Activated B cell treated with CpG ODN at 0.5 μM for 24 hours (primary cell): Measurements from ENCODE around the gene GYPA. TPM values are rescaled to one million over a fixed set of nuclear protein-coding genes. Genes with fewer than 3 reads are reported as not detected.

Experiments used
- ATAC-seq: fragments of 200-7000 bp; cut with Tn5 transposase; one replicate; pipeline ENCODE4 v1.10.0; 2021; ENCODE audit warnings: low read depth, mild to moderate bottlenecking, moderate library complexity
- CTCF ChIA-PET: fragments of 350-600 bp; sonication (Branson Sonifier 250); formaldehyde crosslinking; loops from one replicate; lab custom pipeline; 2021; ENCODE audit warnings: antibody characterized with exemption; lab: Charles Lee
- POLR2A ChIA-PET: fragments of 350-600 bp; sonication (Branson Sonifier 250); formaldehyde crosslinking; loops from one replicate; lab custom pipeline; 2021; ENCODE audit warnings: antibody characterized with exemption; lab: Charles Lee
- DNase-seq: peaks from one replicate; pipeline ENCODE4 v3.0.0; 2022
- H3K27ac Mint-ChIP-seq: one replicate; pipeline ENCODE4 v1.8.0; 2020; ENCODE audit warnings: mixed read lengths
- H3K27me3 Mint-ChIP-seq: one replicate; pipeline ENCODE4 v1.8.0; 2021; ENCODE audit warnings: mixed read lengths
- H3K36me3 Mint-ChIP-seq: one replicate; pipeline ENCODE4 v1.8.0; 2021; ENCODE audit warnings: low read depth, mixed read lengths
- H3K4me1 Mint-ChIP-seq: one replicate; pipeline ENCODE4 v1.8.0; 2021; ENCODE audit warnings: mixed read lengths
- H3K4me3 Mint-ChIP-seq: one replicate; pipeline ENCODE4 v1.8.0; 2020; ENCODE audit warnings: mild to moderate bottlenecking, mixed read lengths
- H3K9me3 Mint-ChIP-seq: one replicate; pipeline ENCODE4 v1.8.0; 2020; ENCODE audit warnings: mixed read lengths
- intact Hi-C: fragments of 100-400 bp; cut with micrococcal nuclease; formaldehyde crosslinking; loops from one replicate; pipeline ENCODE4 v1.15.1; 2024
- total RNA-seq: library from RNA; stranded (reverse); gene quantifications from 2 replicates; pipeline ENCODE4 v1.2.3, GENCODE V29; 2022
- TF ChIP-seq, protein P1 (sequence below): fragments of 200-600 bp; IDR thresholded peaks from one replicate; pipeline ENCODE4 v1.8.0; 2022; ENCODE audit warnings: antibody characterized with exemption, mild to moderate bottlenecking

GYPA gene
- total RNA-seq, 1 donor from 2014 or later: not detected

DNA sequence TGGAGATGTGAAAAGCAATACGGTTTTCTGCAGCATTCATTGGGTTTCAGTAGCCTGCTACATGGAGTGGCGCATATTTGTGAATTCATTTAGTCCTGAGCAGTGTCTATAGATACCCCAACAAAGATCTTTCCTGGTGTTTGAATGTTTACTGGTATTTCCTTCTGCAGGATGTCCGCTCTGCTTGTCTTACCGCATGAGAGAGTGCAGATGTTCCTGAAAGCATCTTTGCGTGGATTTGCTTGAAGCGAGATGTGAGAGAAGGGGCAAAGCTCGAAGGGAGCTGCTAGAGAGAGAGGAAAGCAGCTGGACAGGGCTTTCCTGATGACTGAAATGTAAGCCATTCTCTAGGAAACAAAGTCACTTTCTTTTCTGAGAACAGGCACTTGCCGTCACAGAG is 40.9 kb upstream of the GYPA start:
- TF ChIP-seq, protein P1, sequence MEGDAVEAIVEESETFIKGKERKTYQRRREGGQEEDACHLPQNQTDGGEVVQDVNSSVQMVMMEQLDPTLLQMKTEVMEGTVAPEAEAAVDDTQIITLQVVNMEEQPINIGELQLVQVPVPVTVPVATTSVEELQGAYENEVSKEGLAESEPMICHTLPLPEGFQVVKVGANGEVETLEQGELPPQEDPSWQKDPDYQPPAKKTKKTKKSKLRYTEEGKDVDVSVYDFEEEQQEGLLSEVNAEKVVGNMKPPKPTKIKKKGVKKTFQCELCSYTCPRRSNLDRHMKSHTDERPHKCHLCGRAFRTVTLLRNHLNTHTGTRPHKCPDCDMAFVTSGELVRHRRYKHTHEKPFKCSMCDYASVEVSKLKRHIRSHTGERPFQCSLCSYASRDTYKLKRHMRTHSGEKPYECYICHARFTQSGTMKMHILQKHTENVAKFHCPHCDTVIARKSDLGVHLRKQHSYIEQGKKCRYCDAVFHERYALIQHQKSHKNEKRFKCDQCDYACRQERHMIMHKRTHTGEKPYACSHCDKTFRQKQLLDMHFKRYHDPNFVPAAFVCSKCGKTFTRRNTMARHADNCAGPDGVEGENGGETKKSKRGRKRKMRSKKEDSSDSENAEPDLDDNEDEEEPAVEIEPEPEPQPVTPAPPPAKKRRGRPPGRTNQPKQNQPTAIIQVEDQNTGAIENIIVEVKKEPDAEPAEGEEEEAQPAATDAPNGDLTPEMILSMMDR: no peak
- intact Hi-C loops: no loop called here
- ChIA-PET CTCF (no interaction called here), POLR2A (no interaction called here)
- Mint-ChIP-seq H3K36me3 (no peaks in the 10 kb centered on the region), H3K4me3 (no peak overlapping the region), H3K4me1 (peaks cover 24% of the 10 kb centered on the region), H3K27me3 (no peaks in the 10 kb centered on the region), H3K9me3 (no peaks in the 10 kb centered on the region), H3K27ac (no peak overlapping the region)
- ATAC-seq (no peak), DNase-seq (no peak)

DNA sequence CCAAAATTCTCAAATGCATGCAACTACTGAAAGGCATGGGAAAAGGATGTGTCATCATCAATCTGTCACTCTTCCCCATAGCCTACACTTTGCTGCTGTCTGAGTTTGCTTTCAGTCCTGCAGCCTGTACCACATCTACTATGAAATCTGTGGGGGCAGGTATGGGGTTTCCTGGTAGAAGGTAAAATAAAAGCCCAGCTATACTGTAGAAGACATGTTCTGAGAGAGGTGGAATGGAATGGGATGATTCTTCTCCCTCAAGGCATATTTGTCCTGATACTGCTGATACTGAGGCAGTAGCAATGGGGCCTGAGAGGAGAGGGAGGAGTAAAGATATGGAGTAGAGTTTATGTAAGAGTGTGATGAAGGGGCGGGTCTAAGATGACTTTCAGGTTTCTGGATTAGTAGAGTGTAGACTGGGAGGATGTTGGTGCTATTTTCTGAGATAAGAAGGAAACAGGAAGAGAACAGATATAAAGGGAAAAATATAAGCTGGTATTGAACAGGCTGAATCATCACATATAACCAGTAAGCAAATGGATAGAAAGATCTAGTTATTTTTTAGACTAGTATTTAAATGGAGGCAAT is 38.7 kb upstream of the GYPA start:
- peaks cover 19% of the 10 kb centered on the region for H3K4me1 Mint-ChIP-seq
- no peaks in the 10 kb centered on the region for H3K9me3 Mint-ChIP-seq
- H3K27me3 Mint-ChIP-seq: no peaks in the 10 kb centered on the region
- no peaks in the 10 kb centered on the region for H3K36me3 Mint-ChIP-seq
- no peak for ATAC-seq
- DNase-seq: no peak
- ChIA-PET CTCF (interaction anchor here (1.3 kb wide), 1 partner anchor 883 kb away, joined by 4 read pairs; no protein-coding TSS in a partner anchor), POLR2A (no interaction called here)
- H3K4me3 Mint-ChIP-seq: no peak overlapping the region
- TF ChIP-seq, protein P1: no peak
- intact Hi-C loops: no loop called here
- H3K27ac Mint-ChIP-seq: no peak overlapping the region

DNA sequence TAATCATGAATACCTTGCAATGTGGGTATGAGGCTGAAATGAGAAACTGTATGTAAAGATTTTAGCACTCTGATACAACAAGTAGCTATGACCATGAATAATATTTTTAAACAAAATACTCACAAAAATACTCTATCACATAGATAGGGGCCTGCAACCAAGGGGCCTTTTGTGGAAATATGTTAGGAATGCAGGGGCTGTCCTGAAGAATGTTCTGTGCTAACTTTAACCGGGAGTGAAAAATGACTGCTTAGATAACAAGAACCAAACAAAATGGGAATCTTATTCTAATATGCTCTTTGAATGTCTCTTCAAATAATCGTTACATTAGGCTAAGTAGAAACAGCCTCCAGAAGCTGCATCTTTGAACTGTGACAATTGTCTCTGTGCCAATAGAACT is 37.9 kb upstream of the GYPA start:
- Mint-ChIP-seq H3K9me3 (no peaks in the 10 kb centered on the region), H3K27ac (no peak overlapping the region), H3K36me3 (no peaks in the 10 kb centered on the region), H3K27me3 (no peaks in the 10 kb centered on the region), H3K4me3 (no peak overlapping the region), H3K4me1 (peaks cover 19% of the 10 kb centered on the region)
- CTCF ChIA-PET: interaction anchor here (1.3 kb wide), 1 partner anchor 884 kb away, joined by 4 read pairs; no protein-coding TSS in a partner anchor
- DNase-seq (no peak), ATAC-seq (no peak)
- POLR2A ChIA-PET: no interaction called here
- intact Hi-C loops: no loop called here
- TF ChIP-seq, protein P1: no peak

DNA sequence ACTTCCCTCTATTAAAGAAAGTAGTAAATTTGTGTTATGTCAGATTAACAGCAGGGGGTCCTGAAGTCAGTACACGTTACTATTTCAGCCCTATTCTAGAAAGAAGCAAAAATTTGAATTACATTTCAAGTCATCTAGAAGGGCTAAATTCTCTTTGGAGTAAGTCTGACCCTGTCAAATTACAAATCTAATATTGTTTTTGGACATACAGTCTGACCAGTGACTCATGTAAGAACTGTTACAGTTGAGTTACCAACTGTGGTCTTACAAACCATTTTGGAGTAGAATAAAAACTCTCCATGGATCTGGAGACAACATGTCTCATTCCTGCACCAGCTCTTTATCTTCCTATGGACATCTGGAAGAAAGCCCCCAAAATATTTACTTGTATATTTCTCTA is 36.0 kb upstream of the GYPA start:
- peaks cover 12% of the 10 kb centered on the region for H3K4me1 Mint-ChIP-seq
- ATAC-seq: no peak
- POLR2A ChIA-PET: no interaction called here

DNA sequence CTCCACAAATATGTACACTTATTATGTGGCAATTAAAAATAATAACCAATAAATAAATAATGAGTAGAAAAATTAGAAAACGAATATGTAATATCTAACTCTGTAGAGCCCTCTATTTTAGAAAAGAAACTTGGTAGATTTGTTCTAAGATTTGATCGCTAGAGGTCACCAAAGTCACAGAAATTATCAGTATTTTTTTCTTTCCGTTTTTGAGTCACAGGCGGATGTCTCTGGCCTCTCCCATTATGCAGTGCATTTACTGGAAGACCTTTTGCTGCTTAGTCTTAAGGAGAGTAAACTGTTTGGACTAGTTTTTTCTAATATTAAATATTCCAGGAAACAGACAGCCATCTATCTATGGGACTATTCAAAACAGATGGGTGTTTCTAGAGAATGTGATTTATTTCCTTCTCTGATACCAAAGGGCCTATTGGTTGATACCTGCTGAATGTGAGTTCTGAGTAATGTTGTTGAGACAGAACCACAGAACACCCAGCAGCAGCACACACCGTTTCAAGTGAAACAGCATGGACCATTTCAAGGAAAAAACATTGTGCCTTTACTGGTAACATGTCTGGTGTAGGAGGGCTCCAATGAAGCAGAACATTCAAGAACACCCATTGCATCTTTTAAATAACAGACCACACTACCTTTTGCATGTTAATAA is 34.0 kb upstream of the GYPA start:
- no peaks in the 10 kb centered on the region for H3K9me3 Mint-ChIP-seq
- DNase-seq: no peak
- ChIA-PET POLR2A (no interaction called here), CTCF (interaction anchor here (0.7 to 1.1 kb wide), 3 partner anchors 10 to 1450 kb away, joined by 3 to 10 read pairs (median 4); no protein-coding TSS in a partner anchor)
- no peak overlapping the region for H3K27ac Mint-ChIP-seq
- peaks cover 6% of the 10 kb centered on the region for H3K27me3 Mint-ChIP-seq
- H3K4me1 Mint-ChIP-seq: peaks cover 5% of the 10 kb centered on the region
- H3K4me3 Mint-ChIP-seq: no peak overlapping the region
- ATAC-seq: peak; percentile 47
- no peaks in the 10 kb centered on the region for H3K36me3 Mint-ChIP-seq
- intact Hi-C loops: loop anchor here (1.0 to 2.0 kb wide), 5 partner anchors 887 to 1444 kb away; partner anchors contain the start of gene MMAA
- TF ChIP-seq, protein P1: no peak

More for the DNA sequence above, 36.0 kb upstream of the GYPA start:
- H3K9me3 Mint-ChIP-seq: no peaks in the 10 kb centered on the region
- no peak for DNase-seq
- TF ChIP-seq, protein P1: no peak
- intact Hi-C loops: no loop called here
- no peak overlapping the region for H3K4me3 Mint-ChIP-seq
- H3K27ac Mint-ChIP-seq: no peak overlapping the region
- CTCF ChIA-PET: no interaction called here
- H3K36me3 Mint-ChIP-seq: no peaks in the 10 kb centered on the region
- no peaks in the 10 kb centered on the region for H3K27me3 Mint-ChIP-seq
